HFF-Myc (cell line): ENCODE data around the gene TRIM3.

ENCODE experiments used
- DNase-seq: peaks from one replicate; pipeline ENCODE4 v3.0.0-alpha.2; 2011; ENCODE audit warnings: low read depth; ENCODE audit errors: extremely low read depth
- H3K4me3 ChIP-seq: replicated peaks from 2 replicates; pipeline ENCODE4 v1.5.1; 2011; ENCODE audit warnings: low read depth, mild to moderate bottlenecking, control low read depth, low read length
- TF ChIP-seq, protein P1 (sequence below): IDR thresholded peaks from 2 replicates; pipeline ENCODE4 v1.5.1; 2012; ENCODE audit warnings: mild to moderate bottlenecking, low read depth, low read length, control low read depth; ENCODE audit errors: missing control alignments

Gene TRIM3

DNA sequence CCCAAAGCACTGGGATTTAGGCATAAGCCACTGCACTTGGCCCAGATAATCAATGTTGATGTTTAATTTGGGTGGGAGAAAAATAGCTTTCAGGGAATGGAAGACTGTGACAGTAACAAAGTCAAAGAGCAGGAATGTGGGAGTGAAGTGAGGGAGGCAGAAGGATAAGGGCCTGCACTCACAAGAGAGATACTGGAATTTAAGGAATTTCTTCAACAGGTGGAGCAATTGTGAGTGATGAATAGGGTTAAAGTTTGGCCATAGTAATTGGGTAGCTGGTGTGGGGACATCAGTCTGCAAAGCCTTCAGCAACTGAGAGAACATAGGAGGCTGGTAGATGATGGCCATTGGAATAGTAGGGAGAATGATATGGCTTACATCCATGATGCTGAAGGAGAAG lies 46.2 kb downstream of the TRIM3 start:
- TF ChIP-seq, protein P1, sequence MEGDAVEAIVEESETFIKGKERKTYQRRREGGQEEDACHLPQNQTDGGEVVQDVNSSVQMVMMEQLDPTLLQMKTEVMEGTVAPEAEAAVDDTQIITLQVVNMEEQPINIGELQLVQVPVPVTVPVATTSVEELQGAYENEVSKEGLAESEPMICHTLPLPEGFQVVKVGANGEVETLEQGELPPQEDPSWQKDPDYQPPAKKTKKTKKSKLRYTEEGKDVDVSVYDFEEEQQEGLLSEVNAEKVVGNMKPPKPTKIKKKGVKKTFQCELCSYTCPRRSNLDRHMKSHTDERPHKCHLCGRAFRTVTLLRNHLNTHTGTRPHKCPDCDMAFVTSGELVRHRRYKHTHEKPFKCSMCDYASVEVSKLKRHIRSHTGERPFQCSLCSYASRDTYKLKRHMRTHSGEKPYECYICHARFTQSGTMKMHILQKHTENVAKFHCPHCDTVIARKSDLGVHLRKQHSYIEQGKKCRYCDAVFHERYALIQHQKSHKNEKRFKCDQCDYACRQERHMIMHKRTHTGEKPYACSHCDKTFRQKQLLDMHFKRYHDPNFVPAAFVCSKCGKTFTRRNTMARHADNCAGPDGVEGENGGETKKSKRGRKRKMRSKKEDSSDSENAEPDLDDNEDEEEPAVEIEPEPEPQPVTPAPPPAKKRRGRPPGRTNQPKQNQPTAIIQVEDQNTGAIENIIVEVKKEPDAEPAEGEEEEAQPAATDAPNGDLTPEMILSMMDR, result no peak

DNA sequence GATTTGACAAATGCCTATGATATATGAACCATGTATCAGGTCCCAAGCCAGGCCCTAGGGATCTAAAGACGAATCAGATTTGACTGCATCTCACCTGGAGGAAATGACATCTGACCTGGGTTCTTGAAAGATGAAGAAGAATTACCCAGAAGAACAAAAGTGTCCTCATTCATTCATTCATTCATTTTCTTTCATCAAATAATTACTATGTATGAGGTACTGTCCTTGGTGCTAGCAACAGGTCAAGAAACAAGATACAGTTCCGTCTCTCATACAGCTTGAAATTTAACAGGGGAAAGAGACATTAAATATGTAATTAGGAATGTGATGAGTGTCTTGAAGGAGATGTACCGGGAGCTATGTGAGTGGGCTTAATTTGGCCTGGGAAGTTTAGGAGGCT lies 53.1 kb downstream of the TRIM3 start:
- DNase-seq, result no peak

More for the DNA sequence above, 46.2 kb downstream of the TRIM3 start:
- H3K4me3 ChIP-seq, result no peak overlapping the region
- DNase-seq, result no peak

DNA sequence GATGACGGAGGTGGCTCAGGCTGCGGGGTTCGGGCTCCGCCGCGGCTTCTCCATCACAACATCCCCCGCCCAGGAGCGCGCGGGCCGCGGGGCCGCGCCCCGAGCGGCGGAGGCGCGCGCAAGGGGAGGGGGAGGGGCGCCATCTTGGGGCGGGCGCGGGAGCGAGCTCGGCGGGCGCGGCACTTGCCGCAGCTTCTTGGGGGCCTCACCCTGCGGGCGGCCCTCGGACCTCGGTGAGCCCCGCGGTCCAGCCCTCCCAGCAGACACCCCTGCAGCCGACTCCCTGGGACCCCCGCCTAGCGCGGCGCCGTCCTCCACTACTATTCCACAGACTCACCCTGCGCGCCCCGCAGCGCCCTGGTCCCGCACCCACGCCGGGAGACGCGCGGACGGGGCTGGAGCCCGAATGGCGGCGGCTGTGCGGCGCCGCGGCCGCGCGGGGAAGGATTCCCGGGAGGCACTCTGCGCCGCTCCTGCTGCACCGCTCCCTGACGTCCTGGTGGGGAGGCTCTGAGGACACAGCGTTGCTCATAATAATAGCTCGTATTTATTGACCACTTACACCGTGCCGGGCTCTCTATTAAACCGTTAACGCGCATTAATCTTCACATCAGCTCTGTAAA lies 54.6 kb downstream of the TRIM3 start, which contains the start of gene APBB1:
Gene APBB1, minus strand, starts transcription at position 86 of the 623 bp plus-strand sequence. CDS start 7,747 bp downstream, outside the sequence.
- no peak for DNase-seq
- TF ChIP-seq, protein P1, result no peak
- H3K4me3 ChIP-seq, result peak within 1 kb of the TSS; percentile 66

More for the DNA sequence above, 53.1 kb downstream of the TRIM3 start:
- H3K4me3 ChIP-seq, result no peak overlapping the region
- TF ChIP-seq, protein P1, result no peak

DNA sequence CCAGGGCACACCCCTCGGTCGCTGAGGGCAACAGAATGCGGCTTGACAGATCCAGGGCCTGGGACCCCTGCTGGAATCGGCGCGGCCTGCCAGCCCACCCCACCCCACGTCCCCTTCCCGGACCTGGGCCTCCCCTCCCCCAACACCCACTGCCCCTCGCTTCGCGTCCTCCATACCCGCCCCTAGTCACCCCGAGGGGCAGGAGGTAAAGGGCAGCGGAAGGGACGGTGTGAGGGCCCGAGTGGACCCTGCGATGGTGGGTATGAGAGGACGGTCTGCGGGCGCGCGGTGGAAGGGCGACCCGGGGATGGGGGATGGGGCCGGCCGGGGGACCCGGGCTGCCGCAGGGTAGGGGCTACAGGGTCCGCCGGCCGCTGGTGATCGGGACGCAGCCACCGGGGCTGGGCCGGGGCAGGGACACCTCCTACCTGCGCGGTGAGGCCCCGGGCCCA lies 55.2 kb downstream of the TRIM3 start:
- no peak for DNase-seq
- peak overlapping the region; percentile 66 for H3K4me3 ChIP-seq
- TF ChIP-seq, protein P1, result no peak

DNA sequence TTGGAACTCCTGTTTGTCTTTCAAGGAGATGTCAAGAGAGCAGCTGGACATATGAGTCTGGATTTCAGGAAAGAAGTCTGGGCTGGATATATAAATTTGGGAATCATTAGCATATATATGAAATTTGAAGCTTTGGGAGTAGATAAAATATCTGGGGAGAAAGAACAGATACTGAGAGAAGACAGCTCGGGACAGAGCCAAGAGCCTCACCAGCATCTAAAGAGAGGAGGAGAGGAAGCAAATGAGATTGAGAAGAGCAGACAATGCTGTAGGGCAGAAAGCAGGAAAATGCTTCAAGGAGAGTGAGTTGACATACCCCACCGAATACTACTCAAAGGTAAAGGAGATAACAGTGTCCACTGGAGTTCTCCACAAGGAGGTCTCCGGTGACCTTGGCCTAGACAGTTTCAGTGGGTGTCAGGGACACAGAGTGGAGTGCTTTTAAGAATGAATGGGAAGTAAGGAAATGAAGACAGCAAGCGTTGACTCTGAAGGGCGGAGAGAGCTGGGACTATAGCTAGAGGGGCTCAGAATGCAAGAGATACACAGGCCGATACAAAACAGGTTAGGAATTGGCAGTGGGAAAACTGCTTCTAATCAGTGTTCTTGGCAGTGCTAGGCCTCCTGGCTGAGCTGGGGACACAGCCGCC lies 55.7 kb downstream of the TRIM3 start:
- no peak for DNase-seq
- TF ChIP-seq, protein P1, result no peak
- peak overlapping the region; percentile 66 for H3K4me3 ChIP-seq

DNA sequence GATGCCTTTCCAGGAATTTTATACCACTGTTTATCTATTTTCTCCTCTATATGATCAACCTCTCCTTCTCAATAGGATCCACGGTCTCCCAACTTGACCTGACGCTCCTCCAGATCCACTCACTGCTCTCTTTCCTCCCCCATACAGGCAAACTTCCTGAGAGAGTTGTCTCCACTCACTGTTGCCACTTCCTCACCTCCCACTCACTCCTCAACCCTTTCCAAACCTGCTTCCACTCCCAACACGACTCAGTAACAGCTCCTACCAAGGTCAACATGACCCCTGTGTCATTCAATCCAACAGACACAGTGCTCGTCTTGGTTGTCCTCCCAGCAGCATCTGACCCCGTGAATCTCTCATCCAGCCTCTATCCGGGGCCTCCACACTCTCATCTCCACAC lies 57.9 kb downstream of the TRIM3 start:
- no peak for DNase-seq
- no peak overlapping the region for H3K4me3 ChIP-seq
- TF ChIP-seq, protein P1, result no peak
